ENCODE measurements around the gene KNSTRN. TPM values are rescaled to one million over a fixed set of nuclear protein-coding genes. Genes with fewer than 3 reads are reported as not detected.
A peak's percentile ranks its signal among the peaks of the same experiment; 100 is the strongest.

The KNSTRN gene
- total and polyA plus RNA-seq, 2 of the 13 experiments (the other 11 are each of a cell fraction or from before 2014, with no cell fraction given): 20.3 to 62.3 TPM

GRCh38 chr15:40413036-40413435 is 30.5 kb downstream of the KNSTRN start:
- no peaks in the 10 kb centered on the region for H3K27me3 ChIP-seq (ENCODE audit: control insufficient read depth in 1 of 2, insufficient read depth in 2 of 2, low read length in 2 of 2)
- ATAC-seq (no peak; the same call in 2 of the 3 replicates), DNase-seq (ENCODE audit: low spot score) (no peak), FAIRE-seq (no peak)
- H2AFZ ChIP-seq (ENCODE audit: low read length): no peak overlapping the region
- peaks cover 25 to 56% of the 10 kb centered on the region in 2 experiments for H3K36me3 ChIP-seq (replicated peaks in 1 of 2; ENCODE audit: control insufficient read depth in 1 of 2, insufficient read depth in 2 of 2, low read length in 2 of 2)
- intact Hi-C loops (cut with micrococcal nuclease; ENCODE audit: unreplicated experiment) (no loop called here), in situ Hi-C loops (cut with HindIII; ENCODE audit: extremely low pct_ligation_motif_present, low pct_unique_long_range_greater_than_20kb) (no loop called here)
- H3K79me2 ChIP-seq (ENCODE audit: insufficient read depth, low read length): no peaks in the 10 kb centered on the region
- no peak overlapping the region for H3K4me3 ChIP-seq (replicated peaks in 1 of 3; ENCODE audit: insufficient read depth in 1 of 3, low read depth in 2 of 3, low read length in 3 of 3)
- H3K27ac ChIP-seq (ENCODE audit: extremely low read length, insufficient read depth, low read length): peak overlapping the region; percentile 39
- H3K4me1 ChIP-seq (ENCODE audit: insufficient read depth, low read length): peaks cover 26% of the 10 kb centered on the region
- H3K9me3 ChIP-seq (ENCODE audit: low read length): no peaks in the 10 kb centered on the region
- WGBS (ENCODE audit: low lambda C conversion rate): 92% methylated on average over 4 of the region's 9 CpGs
- BruUV-seq (replicated peaks): no TSS peak
- H3K9ac ChIP-seq (ENCODE audit: insufficient read depth, low read depth, low read length): no peak overlapping the region
- no peaks in the 10 kb centered on the region; the same call in 1 of the 2 replicates for H4K20me1 ChIP-seq (ENCODE audit: insufficient read depth, low read length)
- ChIA-PET CTCF (ENCODE audit: low intra/inter-chr PET ratio, low total read pairs) (no interaction called here), POLR2A (no interaction called here)
- no peak overlapping the region for H3K4me2 ChIP-seq (ENCODE audit: low read depth, low read length)
- no peak for TF ChIP-seq ZBTB44 (CRISPR knock-in tag; IDR thresholded peaks at IDR 0.05)
- no peak for TF ChIP-seq TBX2 (CRISPR knock-in tag; IDR thresholded peaks at IDR 0.05; ENCODE audit: borderline replicate concordance)
- TF ChIP-seq LBX2 (CRISPR knock-in tag; IDR thresholded peaks at IDR 0.05; ENCODE audit: borderline replicate concordance): no peak
- TF ChIP-seq HOXA3 (CRISPR knock-in tag; IDR thresholded peaks at IDR 0.05): no peak
- TF ChIP-seq TSC22D2 (CRISPR knock-in tag; IDR thresholded peaks at IDR 0.05; ENCODE audit: borderline replicate concordance): no peak
- TF ChIP-seq HOXA7 (CRISPR knock-in tag; IDR thresholded peaks at IDR 0.05): no peak
- no peak for TF ChIP-seq ZBTB39 (CRISPR knock-in tag; IDR thresholded peaks at IDR 0.05)
- no peak for TF ChIP-seq FUBP1 (CRISPR knock-in tag; IDR thresholded peaks at IDR 0.05; ENCODE audit: borderline replicate concordance)
- TF ChIP-seq MIER2 (CRISPR knock-in tag; IDR thresholded peaks at IDR 0.05): no peak
- TF ChIP-seq PBX3 (CRISPR knock-in tag; IDR thresholded peaks at IDR 0.05; ENCODE audit: borderline replicate concordance): no peak
- TF ChIP-seq CCAR2 (optimal IDR thresholded peaks at IDR 0.05; ENCODE audit: low read depth, low read length): no peak
- TF ChIP-seq ARID4A (CRISPR knock-in tag; IDR thresholded peaks at IDR 0.05; ENCODE audit: borderline replicate concordance): no peak
